ENCODE measurements around the gene DGCR2.

Gene DGCR2

DNA sequence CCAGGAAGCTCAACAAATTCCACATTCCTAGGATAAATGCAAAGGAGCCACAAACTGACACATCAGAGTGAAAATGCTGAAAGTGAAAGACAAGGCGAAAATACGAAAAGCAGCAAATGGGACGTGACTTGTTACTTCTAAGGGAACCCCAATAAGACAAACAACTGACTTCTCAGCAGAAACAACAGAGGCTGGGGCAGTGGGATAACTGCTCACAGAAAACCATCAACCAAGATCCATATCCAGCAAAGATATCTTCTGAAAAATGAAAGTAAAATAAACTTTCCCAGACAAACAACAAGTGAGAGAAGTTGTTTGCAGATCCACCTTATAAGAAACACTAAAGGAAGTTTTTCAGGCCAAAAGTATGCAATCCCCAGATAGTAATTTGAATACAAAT, 72.1 kb downstream of the DGCR2 start:
- Histone ChIP-seq H3K27ac (replicated peaks) (no peak overlapping the region), H3K4me3 (replicated peaks; ENCODE audit: insufficient read depth, low read length) (no peak overlapping the region), H3K27me3 (ENCODE audit: insufficient read depth, poor library complexity, severe bottlenecking) (no peaks in the 10 kb centered on the region)
- no peak for DNase-seq (ENCODE audit: low read depth in 1 of 2, low spot score in 1 of 2)
- TF ChIP-seq, protein P1, sequence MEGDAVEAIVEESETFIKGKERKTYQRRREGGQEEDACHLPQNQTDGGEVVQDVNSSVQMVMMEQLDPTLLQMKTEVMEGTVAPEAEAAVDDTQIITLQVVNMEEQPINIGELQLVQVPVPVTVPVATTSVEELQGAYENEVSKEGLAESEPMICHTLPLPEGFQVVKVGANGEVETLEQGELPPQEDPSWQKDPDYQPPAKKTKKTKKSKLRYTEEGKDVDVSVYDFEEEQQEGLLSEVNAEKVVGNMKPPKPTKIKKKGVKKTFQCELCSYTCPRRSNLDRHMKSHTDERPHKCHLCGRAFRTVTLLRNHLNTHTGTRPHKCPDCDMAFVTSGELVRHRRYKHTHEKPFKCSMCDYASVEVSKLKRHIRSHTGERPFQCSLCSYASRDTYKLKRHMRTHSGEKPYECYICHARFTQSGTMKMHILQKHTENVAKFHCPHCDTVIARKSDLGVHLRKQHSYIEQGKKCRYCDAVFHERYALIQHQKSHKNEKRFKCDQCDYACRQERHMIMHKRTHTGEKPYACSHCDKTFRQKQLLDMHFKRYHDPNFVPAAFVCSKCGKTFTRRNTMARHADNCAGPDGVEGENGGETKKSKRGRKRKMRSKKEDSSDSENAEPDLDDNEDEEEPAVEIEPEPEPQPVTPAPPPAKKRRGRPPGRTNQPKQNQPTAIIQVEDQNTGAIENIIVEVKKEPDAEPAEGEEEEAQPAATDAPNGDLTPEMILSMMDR (IDR thresholded peaks at IDR 0.05; ENCODE audit: insufficient read depth, low read length) = no peak
- TF ChIP-seq GABPA (IDR thresholded peaks at IDR 0.05; ENCODE audit: low read depth) (no peak), POLR2AphosphoS5 (IDR thresholded peaks at IDR 0.05; ENCODE audit: low read depth) (no peak), SPI1 (IDR thresholded peaks at IDR 0.05; ENCODE audit: borderline replicate concordance, low read depth) (no peak)
- TF ChIP-seq, protein P2, sequence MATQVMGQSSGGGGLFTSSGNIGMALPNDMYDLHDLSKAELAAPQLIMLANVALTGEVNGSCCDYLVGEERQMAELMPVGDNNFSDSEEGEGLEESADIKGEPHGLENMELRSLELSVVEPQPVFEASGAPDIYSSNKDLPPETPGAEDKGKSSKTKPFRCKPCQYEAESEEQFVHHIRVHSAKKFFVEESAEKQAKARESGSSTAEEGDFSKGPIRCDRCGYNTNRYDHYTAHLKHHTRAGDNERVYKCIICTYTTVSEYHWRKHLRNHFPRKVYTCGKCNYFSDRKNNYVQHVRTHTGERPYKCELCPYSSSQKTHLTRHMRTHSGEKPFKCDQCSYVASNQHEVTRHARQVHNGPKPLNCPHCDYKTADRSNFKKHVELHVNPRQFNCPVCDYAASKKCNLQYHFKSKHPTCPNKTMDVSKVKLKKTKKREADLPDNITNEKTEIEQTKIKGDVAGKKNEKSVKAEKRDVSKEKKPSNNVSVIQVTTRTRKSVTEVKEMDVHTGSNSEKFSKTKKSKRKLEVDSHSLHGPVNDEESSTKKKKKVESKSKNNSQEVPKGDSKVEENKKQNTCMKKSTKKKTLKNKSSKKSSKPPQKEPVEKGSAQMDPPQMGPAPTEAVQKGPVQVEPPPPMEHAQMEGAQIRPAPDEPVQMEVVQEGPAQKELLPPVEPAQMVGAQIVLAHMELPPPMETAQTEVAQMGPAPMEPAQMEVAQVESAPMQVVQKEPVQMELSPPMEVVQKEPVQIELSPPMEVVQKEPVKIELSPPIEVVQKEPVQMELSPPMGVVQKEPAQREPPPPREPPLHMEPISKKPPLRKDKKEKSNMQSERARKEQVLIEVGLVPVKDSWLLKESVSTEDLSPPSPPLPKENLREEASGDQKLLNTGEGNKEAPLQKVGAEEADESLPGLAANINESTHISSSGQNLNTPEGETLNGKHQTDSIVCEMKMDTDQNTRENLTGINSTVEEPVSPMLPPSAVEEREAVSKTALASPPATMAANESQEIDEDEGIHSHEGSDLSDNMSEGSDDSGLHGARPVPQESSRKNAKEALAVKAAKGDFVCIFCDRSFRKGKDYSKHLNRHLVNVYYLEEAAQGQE (IDR thresholded peaks at IDR 0.05; ENCODE audit: insufficient replicate concordance, low read depth) = no peak

DNA sequence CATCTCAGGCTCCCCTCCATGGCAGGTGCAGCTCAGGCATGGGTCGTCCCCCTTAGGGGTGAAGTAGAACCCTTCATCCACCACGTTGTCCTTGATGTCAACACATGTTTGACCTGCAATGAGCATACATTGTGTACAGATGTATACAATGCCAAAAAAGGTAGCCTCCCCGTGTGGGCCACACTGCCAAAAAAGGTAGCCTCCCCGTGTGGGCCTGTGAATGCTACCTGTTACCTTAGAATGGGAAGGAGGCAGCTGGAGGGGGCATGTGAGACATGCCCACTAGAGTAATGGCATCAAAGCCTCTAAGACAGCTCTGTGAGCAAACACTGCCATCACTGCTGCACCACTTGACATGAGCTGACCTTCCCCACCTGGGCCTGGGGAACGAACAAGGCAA, 73.7 kb downstream of the DGCR2 start:
- TF ChIP-seq, protein P2 (IDR thresholded peaks at IDR 0.05; ENCODE audit: insufficient replicate concordance, low read depth) = no peak
- TF ChIP-seq GABPA (IDR thresholded peaks at IDR 0.05; ENCODE audit: low read depth) = no peak
- no peak for TF ChIP-seq SPI1 (IDR thresholded peaks at IDR 0.05; ENCODE audit: borderline replicate concordance, low read depth)
- TF ChIP-seq, protein P1 (IDR thresholded peaks at IDR 0.05; ENCODE audit: insufficient read depth, low read length) = no peak
- TF ChIP-seq POLR2AphosphoS5 (IDR thresholded peaks at IDR 0.05; ENCODE audit: low read depth) = no peak
- Histone ChIP-seq H3K27me3 (ENCODE audit: insufficient read depth, poor library complexity, severe bottlenecking) (no peaks in the 10 kb centered on the region), H3K27ac (replicated peaks) (no peak overlapping the region)

DNA sequence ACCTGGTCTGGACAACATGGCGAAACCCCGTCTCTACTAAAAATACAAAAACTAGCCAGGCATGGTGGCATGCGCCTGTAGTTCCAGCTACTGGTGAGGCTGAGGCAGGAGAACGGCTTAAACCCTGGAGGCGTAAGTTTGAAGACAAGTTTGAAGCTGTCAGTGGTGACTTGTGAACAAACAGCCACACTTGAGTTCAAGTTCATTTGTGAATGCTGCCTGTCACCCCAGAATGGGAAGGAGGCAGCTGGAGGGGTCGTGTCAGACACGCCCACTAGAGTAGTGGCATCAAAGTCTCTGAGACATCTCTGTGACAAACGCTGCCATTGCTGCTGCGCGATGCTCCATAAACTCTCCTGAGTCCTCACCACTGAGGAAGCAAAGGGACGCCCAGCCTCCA, 74.2 kb downstream of the DGCR2 start:
- no peak overlapping the region for H3K27ac ChIP-seq (replicated peaks)
- DNase-seq (ENCODE audit: low read depth in 1 of 2, low spot score in 1 of 2) = no peak
- H3K27me3 ChIP-seq (ENCODE audit: insufficient read depth, poor library complexity, severe bottlenecking) = no peaks in the 10 kb centered on the region

More for the DNA sequence above, 73.7 kb downstream of the DGCR2 start:
- H3K4me3 ChIP-seq (replicated peaks; ENCODE audit: insufficient read depth, low read length) = no peak overlapping the region
- DNase-seq (ENCODE audit: low read depth in 1 of 2, low spot score in 1 of 2) = no peak

More for the DNA sequence above, 74.2 kb downstream of the DGCR2 start:
- TF ChIP-seq GABPA (IDR thresholded peaks at IDR 0.05; ENCODE audit: low read depth) = no peak
- TF ChIP-seq, protein P2 (IDR thresholded peaks at IDR 0.05; ENCODE audit: insufficient replicate concordance, low read depth) = no peak
- no peak for TF ChIP-seq SPI1 (IDR thresholded peaks at IDR 0.05; ENCODE audit: borderline replicate concordance, low read depth)
- TF ChIP-seq POLR2AphosphoS5 (IDR thresholded peaks at IDR 0.05; ENCODE audit: low read depth) = no peak
- TF ChIP-seq, protein P1 (IDR thresholded peaks at IDR 0.05; ENCODE audit: insufficient read depth, low read length) = no peak
- no peak overlapping the region for H3K4me3 ChIP-seq (replicated peaks; ENCODE audit: insufficient read depth, low read length)

Data from HL-60 (cell line).